GM23338 (cell line): Measurements from ENCODE around the gene SERP2. TPM values are rescaled to one million over a fixed set of nuclear protein-coding genes. Genes with fewer than 3 reads are reported as not detected.

Experiments
- ATAC-seq: fragments of 200-7000 bp; cut with Tn5 transposase; 3 replicates; pipeline ENCODE4 v1.9.1; 2020
- DNase-seq: peaks from one replicate; pipeline ENCODE4 v3.0.0-alpha.2; 2015; ENCODE audit warnings: low spot score
- H2AFZ ChIP-seq: fragments of 200-600 bp; sonication (generic); 2 replicates; pipeline ENCODE4 v1.8.0; 2016; ENCODE audit warnings: antibody characterized with exemption, mild to moderate bottlenecking, moderate library complexity
- H3F3A ChIP-seq: fragments of 200-600 bp; sonication (generic); replicated peaks from 2 replicates; pipeline ENCODE4 v1.8.0; 2017; ENCODE audit warnings: antibody characterized with exemption, mixed run types, low read depth
- H3K27ac ChIP-seq: fragments of 200-600 bp; sonication (generic); 2 replicates; pipeline ENCODE4 v1.6.1; 2016; ENCODE audit warnings: low read depth
- H3K27me3 ChIP-seq: fragments of 200-600 bp; sonication (generic); 2 replicates; pipeline ENCODE4 v1.8.0; 2016; ENCODE audit warnings: mild to moderate bottlenecking, mixed run types, moderate library complexity; ENCODE audit not compliant: insufficient read depth
- H3K36me3 ChIP-seq: fragments of 200-600 bp; sonication (generic); 2 replicates; pipeline ENCODE4 v1.8.0; 2016; ENCODE audit warnings: mild to moderate bottlenecking; ENCODE audit not compliant: insufficient read depth
- H3K4me1 ChIP-seq: fragments of 200-600 bp; sonication (generic); 2 replicates; pipeline ENCODE4 v1.8.0; 2016; ENCODE audit warnings: mild to moderate bottlenecking, moderate library complexity; ENCODE audit not compliant: insufficient read depth
- H3K4me2 ChIP-seq: fragments of 200-600 bp; sonication (generic); 2 replicates; pipeline ENCODE4 v1.7.1; 2017; ENCODE audit warnings: mixed run types
- H3K4me3 ChIP-seq: fragments of 200-600 bp; sonication (generic); 2 replicates; pipeline ENCODE4 v1.6.1; 2016; ENCODE audit warnings: mixed run types
- H3K79me2 ChIP-seq: fragments of 200-600 bp; sonication (generic); replicated peaks from 2 replicates; pipeline ENCODE4 v1.8.0; 2017; ENCODE audit warnings: mild to moderate bottlenecking; ENCODE audit not compliant: insufficient read depth
- H3K9me2 ChIP-seq: fragments of 200-600 bp; sonication (generic); 2 replicates; pipeline ENCODE4 v1.8.0; 2017; ENCODE audit not compliant: insufficient read depth
- H4K20me1 ChIP-seq: fragments of 200-600 bp; sonication (generic); replicated peaks from 2 replicates; pipeline ENCODE4 v1.8.0; 2017; ENCODE audit warnings: mild to moderate bottlenecking; ENCODE audit not compliant: insufficient read depth
- H3K27ac Mint-ChIP-seq: 2 replicates; pipeline ENCODE4 v1.8.0; 2020; ENCODE audit warnings: inconsistent platforms, mild to moderate bottlenecking, moderate library complexity, mixed read lengths
- H3K27me3 Mint-ChIP-seq: 3 replicates; pipeline ENCODE4 v1.8.0; 2022; ENCODE audit warnings: low read depth, mild to moderate bottlenecking, moderate library complexity, mixed read lengths, inconsistent platforms; ENCODE audit not compliant: insufficient read depth, poor library complexity
- H3K36me3 Mint-ChIP-seq: 3 replicates; pipeline ENCODE4 v1.8.0; 2021; ENCODE audit warnings: low read depth, mild to moderate bottlenecking, inconsistent platforms, moderate library complexity, mixed read lengths
- H3K4me1 Mint-ChIP-seq: 3 replicates; pipeline ENCODE4 v1.8.0; 2020; ENCODE audit warnings: mild to moderate bottlenecking, inconsistent platforms, mixed read lengths
- H3K4me3 Mint-ChIP-seq: 3 replicates; pipeline ENCODE4 v1.8.0; 2021; ENCODE audit warnings: moderate library complexity, mild to moderate bottlenecking, inconsistent platforms, mixed read lengths
- H3K9me3 Mint-ChIP-seq: 3 replicates; pipeline ENCODE4 v1.8.0; 2020; ENCODE audit warnings: moderate library complexity, mild to moderate bottlenecking, inconsistent platforms, mixed read lengths
- CREB1 ChIP-seq: fragments of 250-450 bp; sonication (Bioruptor Pico); IDR thresholded peaks from 2 replicates; pipeline ENCODE4 v1.5.0; 2020; ENCODE audit warnings: low read depth, mild to moderate bottlenecking, moderate library complexity
- ETS1 ChIP-seq: IDR thresholded peaks from 2 replicates; pipeline ENCODE4 v1.6.1; 2016; ENCODE audit warnings: antibody characterized with exemption
- EZH2 ChIP-seq: fragments of 200-600 bp; sonication (generic); IDR thresholded peaks from one replicate; pipeline ENCODE4 v1.8.0; 2017; ENCODE audit warnings: antibody characterized with exemption, mild to moderate bottlenecking, low read depth; ENCODE audit not compliant: unreplicated experiment
- EZH2phosphoT487 ChIP-seq: fragments of 200-600 bp; sonication (generic); IDR thresholded peaks from one replicate; pipeline ENCODE4 v1.8.1; 2018; ENCODE audit warnings: antibody characterized with exemption; ENCODE audit not compliant: unreplicated experiment
- JUNB ChIP-seq: IDR thresholded peaks from one replicate; pipeline ENCODE4 v1.6.1; 2016; ENCODE audit warnings: antibody characterized with exemption; ENCODE audit not compliant: unreplicated experiment
- NANOG ChIP-seq: IDR thresholded peaks from 2 replicates; pipeline ENCODE4 v1.6.1; 2016; ENCODE audit warnings: antibody characterized with exemption, borderline replicate concordance
- POLR2AphosphoS5 ChIP-seq: IDR thresholded peaks from 2 replicates; pipeline ENCODE4 v1.6.1; 2016; ENCODE audit warnings: antibody characterized with exemption, low read depth
- REST ChIP-seq: IDR thresholded peaks from one replicate; pipeline ENCODE4 v1.6.1; 2018; ENCODE audit warnings: antibody characterized with exemption; ENCODE audit not compliant: unreplicated experiment
- STAT1 ChIP-seq: IDR thresholded peaks from one replicate; pipeline ENCODE4 v1.6.1; 2016; ENCODE audit warnings: antibody characterized with exemption; ENCODE audit not compliant: unreplicated experiment
- ZNF114 ChIP-seq: fragments of 250-450 bp; sonication (Bioruptor Pico); IDR thresholded peaks from 2 replicates; pipeline ENCODE4 v1.5.0; 2020; ENCODE audit warnings: mild to moderate bottlenecking, moderate library complexity
- ZNF331 ChIP-seq: fragments of 250-450 bp; sonication (Bioruptor Pico); IDR thresholded peaks from 2 replicates; pipeline ENCODE4 v1.5.0; 2020; ENCODE audit warnings: low read depth, mild to moderate bottlenecking, moderate library complexity
- polyA plus RNA-seq: library from polyadenylated mRNA; unstranded; fragments of >200 nt; fragmentation: Nextera tagmentation; extraction: Ambion mirVana; gene quantifications from 2 replicates; pipeline ENCODE4 v1.2.1, GENCODE V29; 2016
- total RNA-seq: library from RNA; depleted of rRNA; stranded (reverse); fragments of >200 nt; shearing (Covaris generic); gene quantifications from 2 replicates; pipeline ENCODE4 v1.2.3, GENCODE V29; 2014

SERP2 gene
- total and polyA plus RNA-seq, 2 experiments from 2014 or later = 0.59 to 3.4 TPM

- Histone ChIP-seq H4K20me1 (peaks cover 14% of the 10 kb centered on the region), H3K4me2 (peak overlapping the region; percentile 83), H3K27me3 (no peaks in the 10 kb centered on the region), H3K79me2 (peaks cover 31% of the 10 kb centered on the region), H3K36me3 (peaks cover 18% of the 10 kb centered on the region), H3K4me3 (peak overlapping the region; percentile 90), H3K27ac (peak overlapping the region; percentile 97), H3K4me1 (peaks cover 15% of the 10 kb centered on the region), H2AFZ (no peak overlapping the region), H3F3A (0 out of 2 replicates have a peak, but pooled peaks cover 4% of the 10 kb centered on the region), H3K9me2 (no peaks in the 10 kb centered on the region)
- TF ChIP-seq EZH2 (no peak), STAT1 (no peak), CREB1 (no peak), NANOG (no peak), ZNF331 (CRISPR knock-in tag) (no peak), JUNB (no peak), REST (no peak), POLR2AphosphoS5 (no peak), EZH2phosphoT487 (no peak), ETS1 (no peak), ZNF114 (no peak)
- Mint-ChIP-seq H3K27ac (peak overlapping the region; percentile 99), H3K27me3 (peaks cover 4% of the 10 kb centered on the region), H3K4me1 (peaks cover 30% of the 10 kb centered on the region), H3K9me3 (no peaks in the 10 kb centered on the region), H3K4me3 (peak overlapping the region; percentile 86), H3K36me3 (peaks cover 25% of the 10 kb centered on the region)
- DNase-seq (no peak), ATAC-seq (no peak)
Measured at GRCh38 chr13:44435919-44436510, 62.4 kb downstream of the SERP2 start.
